ENCODE measurements around the gene TRIM27.
"Not testable (repeated sequence)": the region's sequence is repeated elsewhere in the genome, so short reads cannot be mapped to it uniquely, and the experiment has no call there.

TRIM27 gene

DNA sequence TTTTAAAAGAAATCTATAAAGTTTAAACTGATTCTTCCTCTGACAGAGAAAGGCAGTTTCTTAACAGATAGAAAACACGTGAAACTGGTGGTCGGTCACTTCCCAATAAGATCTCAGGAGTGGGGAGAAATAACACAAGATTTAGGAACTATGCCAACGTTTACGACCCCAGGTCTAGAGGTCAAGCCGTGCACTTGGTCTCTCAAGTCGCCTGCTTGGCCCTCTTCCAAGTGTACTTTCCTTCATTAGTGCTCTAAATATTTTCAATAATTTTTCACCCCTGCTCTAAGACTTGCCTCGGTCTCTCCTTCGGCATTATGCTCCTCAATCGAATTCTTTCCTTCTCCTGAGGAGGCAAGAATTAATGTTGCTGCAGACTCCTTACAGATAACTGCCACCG is 61.7 kb downstream of the TRIM27 start:
- no peak for DNase-seq

DNA sequence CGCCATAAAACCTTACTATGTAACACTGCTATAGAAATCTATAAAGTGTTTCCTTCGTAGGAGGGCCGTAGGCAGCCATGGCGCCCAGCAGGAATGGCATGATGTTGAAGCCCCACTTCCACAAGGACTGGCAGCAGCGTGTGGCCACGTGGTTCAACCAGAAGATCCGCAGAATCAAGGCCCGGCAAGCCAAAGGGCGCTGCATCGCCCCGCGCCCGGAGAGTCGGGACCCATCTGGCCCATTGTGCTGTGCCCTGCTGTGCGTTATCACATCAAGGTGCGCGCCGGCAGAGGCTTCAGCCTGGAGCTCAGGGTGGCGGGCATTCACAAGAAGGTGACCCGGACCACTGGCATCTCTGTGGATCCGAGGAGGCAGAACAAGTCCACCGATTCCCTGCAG is 62.4 kb downstream of the TRIM27 start:
- no peak for DNase-seq

DNA sequence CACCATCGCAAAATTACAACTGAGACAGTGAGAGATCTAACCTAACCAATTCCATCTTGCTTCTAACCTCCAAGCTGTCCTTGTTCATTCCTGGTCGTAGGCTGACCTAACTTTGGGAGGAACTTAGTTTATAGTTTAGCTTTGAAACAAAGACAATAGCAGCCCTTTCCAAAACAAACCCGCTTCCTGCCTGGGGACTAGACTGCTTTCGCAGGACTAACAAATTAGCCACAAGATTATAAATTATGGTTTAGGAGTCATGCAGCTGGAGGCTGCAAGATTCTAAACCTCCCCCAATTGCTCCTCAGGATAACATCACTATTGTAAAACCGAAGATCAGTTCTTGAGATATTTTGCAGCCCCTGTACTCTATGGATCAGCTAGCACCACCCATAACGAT is 63.2 kb downstream of the TRIM27 start:
- DNase-seq = no peak

DNA sequence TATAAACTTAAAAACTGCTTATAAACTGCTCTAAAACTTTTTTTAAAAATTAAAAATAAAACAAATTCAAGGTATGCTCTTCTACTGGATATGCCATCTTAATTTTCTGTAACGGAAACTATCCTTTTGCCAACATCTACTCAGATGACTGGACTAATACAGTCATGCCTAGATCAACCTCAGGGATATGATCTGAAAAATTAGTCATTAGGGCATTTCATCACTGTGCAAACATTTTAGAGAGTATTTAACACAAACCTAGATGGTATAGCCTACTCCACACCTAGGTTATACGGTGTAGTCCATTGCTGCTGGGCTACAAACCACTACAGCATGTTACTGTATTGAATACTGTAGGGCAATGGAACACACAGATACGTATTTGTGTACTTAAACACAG is 64.8 kb downstream of the TRIM27 start:
- no peak for DNase-seq

DNA sequence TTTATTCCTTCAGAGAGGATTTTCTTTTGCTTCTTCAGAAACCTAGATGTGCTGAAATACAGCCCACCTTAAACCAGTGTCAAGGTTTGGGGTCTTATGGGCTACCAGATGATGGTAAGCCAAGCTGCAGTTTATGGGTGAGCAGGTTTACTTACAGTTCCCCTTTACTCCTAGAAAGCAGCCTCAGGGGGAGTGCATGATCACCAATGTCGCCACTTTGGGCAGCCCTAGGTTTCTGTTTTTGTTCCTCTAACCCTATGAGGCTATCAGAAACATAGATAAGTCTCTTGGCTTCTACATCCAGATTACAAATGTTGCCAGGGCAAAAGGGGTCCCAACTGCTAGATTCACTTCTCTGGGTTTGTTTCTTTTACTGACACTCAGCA is 67.2 kb downstream of the TRIM27 start:
- no peak for DNase-seq

DNA sequence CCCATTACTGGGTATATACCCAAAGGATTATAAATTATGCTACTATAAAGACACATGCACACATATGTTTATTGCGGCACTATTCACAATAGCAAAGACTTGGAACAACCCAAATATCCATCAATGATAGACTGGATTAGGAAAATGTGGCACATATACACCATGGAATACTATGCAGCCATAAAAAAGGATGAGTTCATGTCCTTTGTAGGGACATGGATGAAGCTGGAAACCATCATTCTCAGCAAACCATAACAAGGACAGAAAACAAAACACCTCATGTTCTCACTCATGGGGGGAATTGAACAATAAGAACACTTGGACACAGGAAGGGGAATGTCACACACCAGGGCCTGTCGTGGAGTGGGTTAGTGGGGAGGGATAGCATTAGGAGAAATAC is 69.4 kb downstream of the TRIM27 start:
- DNase-seq = not testable (repeated sequence)
